Tibial nerve (tissue), 4 donors: ENCODE results near the gene CCDC85C. TPM values are rescaled to one million over a fixed set of nuclear protein-coding genes. Genes with fewer than 3 reads are reported as not detected.

ENCODE experiments used
- DNase-seq, 2 donors: peaks; one replicate each; pipeline ENCODE4 v3.0.0-alpha.2; 2019; ENCODE audit warnings: low spot score in 2 of 2
- H3K27ac ChIP-seq, 4 donors: fragments of 200-600 bp; sonication (generic) in 3 of 4; one replicate each; pipeline ENCODE4 v1.5.1; 2017 to 2019; ENCODE audit warnings: mild to moderate bottlenecking in 1 of 4
- H3K27me3 ChIP-seq, 2 donors: fragments of 200-600 bp; sonication (generic) in 1 of 2; one replicate each; pipeline versions ENCODE4 v1.5.1 to v1.6.0; 2017 to 2019
- H3K36me3 ChIP-seq, 3 donors: fragments of 200-600 bp; sonication (generic); one replicate each; pipeline ENCODE4 v1.5.1; 2018 to 2019
- H3K4me1 ChIP-seq, 4 donors: fragments of 200-600 bp; sonication (generic) in 3 of 4; one replicate each; pipeline ENCODE4 v1.5.1; 2017 to 2019
- H3K4me3 ChIP-seq, 4 donors: fragments of 200-600 bp; sonication (generic) in 3 of 4; one replicate each; pipeline ENCODE4 v1.5.1; 2017 to 2019; ENCODE audit warnings: mild to moderate bottlenecking in 1 of 4, moderate library complexity in 1 of 4
- H3K9me3 ChIP-seq, 4 donors: fragments of 200-600 bp; sonication (generic) in 3 of 4; one replicate each; pipeline ENCODE4 v1.5.1; 2017 to 2019
- EP300 ChIP-seq, 2 donors: sonication (generic); formaldehyde crosslinking; IDR thresholded peaks; one replicate each; pipeline ENCODE4 v1.6.1; 2017; ENCODE audit warnings: antibody characterized with exemption in 2 of 2, mild to moderate bottlenecking in 1 of 2
- POLR2A ChIP-seq, 2 donors: fragments of 450-650 bp; IDR thresholded peaks; one replicate each; pipeline ENCODE4 v1.6.1; 2017; ENCODE audit warnings: antibody characterized with exemption in 2 of 2, mild to moderate bottlenecking in 2 of 2, moderate library complexity in 2 of 2
- WGBS, 2 donors: methylation state at CpG; one replicate each; pipeline ENCODE4 v1.1.5; 2018; 5-methylcytosine and 5-hydroxymethylcytosine counted together
- total RNA-seq, 4 donors: library from RNA; depleted of rRNA; stranded (reverse); fragments of >200 nt; gene quantifications; one replicate each; pipeline ENCODE4 v1.1.0, GENCODE V29; 2016
- TF ChIP-seq, protein P1 (sequence below), 5 experiments: fragments of 200-600 bp in 3 of 5; fragments of 450-650 bp in 2 of 5; sonication (generic) in 3 of 5; IDR thresholded peaks; one replicate each; pipeline ENCODE4 v1.5.1; 2016 to 2019; ENCODE audit warnings: antibody characterized with exemption in 5 of 5, mild to moderate bottlenecking in 3 of 5, moderate library complexity in 2 of 5

The CCDC85C gene
- total RNA-seq, 4 donors from 2014 or later: 0.60 to 4.6 (median 1.8) TPM

DNA sequence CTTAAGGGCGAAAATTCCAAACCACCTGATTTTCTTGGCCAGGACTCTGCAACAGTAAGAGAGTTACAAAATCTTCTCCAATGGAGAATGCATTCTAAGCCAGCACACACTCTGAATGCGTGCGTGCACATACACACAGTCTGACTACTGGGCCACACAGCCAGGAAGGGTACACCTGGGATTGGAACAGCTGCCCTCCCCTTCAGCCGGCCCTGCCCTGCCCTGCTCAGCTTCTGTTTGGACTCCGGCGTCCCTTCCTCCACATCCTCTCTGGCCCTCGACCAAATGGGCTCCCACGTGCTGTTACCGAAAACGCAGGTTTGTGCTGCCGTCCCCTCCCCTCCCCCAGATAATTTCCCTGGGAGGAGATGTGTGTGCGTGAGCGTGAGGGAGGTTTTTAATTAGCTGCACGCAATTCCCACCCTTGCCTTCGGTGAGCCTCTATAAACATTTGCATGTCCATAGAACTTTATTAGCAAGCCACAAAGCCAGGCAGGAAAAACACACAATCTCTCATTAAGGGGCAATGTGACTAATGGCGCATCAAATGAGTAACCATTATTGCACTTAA is 79.8 kb downstream of the CCDC85C start:
- Histone ChIP-seq H3K27ac (no peak overlapping the region), H3K9me3 (no peaks in the 10 kb centered on the region), H3K4me3 (no peak overlapping the region), H3K4me1 (peaks cover 0 to 35% (median 9%) of the 10 kb centered on the region in 4 donors), H3K36me3 (no peaks in the 10 kb centered on the region), H3K27me3 (no peaks in the 10 kb centered on the region)
- 61 to 70% methylated on average over 16 of the region's 16 CpGs for WGBS, 2 donors
- no peak for DNase-seq
- TF ChIP-seq POLR2A (IDR thresholded peaks at IDR 0.05): no peak
- TF ChIP-seq EP300 (IDR thresholded peaks at IDR 0.05): no peak
- TF ChIP-seq, protein P1, sequence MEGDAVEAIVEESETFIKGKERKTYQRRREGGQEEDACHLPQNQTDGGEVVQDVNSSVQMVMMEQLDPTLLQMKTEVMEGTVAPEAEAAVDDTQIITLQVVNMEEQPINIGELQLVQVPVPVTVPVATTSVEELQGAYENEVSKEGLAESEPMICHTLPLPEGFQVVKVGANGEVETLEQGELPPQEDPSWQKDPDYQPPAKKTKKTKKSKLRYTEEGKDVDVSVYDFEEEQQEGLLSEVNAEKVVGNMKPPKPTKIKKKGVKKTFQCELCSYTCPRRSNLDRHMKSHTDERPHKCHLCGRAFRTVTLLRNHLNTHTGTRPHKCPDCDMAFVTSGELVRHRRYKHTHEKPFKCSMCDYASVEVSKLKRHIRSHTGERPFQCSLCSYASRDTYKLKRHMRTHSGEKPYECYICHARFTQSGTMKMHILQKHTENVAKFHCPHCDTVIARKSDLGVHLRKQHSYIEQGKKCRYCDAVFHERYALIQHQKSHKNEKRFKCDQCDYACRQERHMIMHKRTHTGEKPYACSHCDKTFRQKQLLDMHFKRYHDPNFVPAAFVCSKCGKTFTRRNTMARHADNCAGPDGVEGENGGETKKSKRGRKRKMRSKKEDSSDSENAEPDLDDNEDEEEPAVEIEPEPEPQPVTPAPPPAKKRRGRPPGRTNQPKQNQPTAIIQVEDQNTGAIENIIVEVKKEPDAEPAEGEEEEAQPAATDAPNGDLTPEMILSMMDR (IDR thresholded peaks at IDR 0.05): no peak

DNA sequence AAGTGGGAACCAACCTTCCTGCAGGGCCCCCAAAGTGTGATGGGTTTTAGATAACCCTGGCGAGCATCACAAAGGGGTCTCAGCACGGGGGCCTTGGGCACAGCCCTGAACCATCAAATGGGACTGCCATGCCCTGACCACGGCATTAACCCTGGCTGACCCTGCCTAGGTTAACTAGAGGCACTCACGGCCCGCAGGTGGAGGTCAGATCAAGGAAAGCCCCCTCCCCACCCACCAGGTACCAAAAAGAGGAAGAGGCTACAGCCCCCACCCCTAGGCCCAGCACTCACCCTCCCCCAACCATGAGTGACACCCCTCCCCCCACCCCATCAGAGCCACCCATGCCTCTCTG is 80.3 kb downstream of the CCDC85C start:
- TF ChIP-seq EP300 (IDR thresholded peaks at IDR 0.05) (no peak), POLR2A (IDR thresholded peaks at IDR 0.05) (no peak)
- TF ChIP-seq, protein P1 (IDR thresholded peaks at IDR 0.05): no peak
- Histone ChIP-seq H3K36me3 (no peaks in the 10 kb centered on the region), H3K27me3 (no peaks in the 10 kb centered on the region), H3K4me1 (peaks cover 0 to 35% (median 9%) of the 10 kb centered on the region in 4 donors), H3K27ac (peak overlapping the region in 1 of 4 donors; percentile 27), H3K9me3 (no peaks in the 10 kb centered on the region), H3K4me3 (no peak overlapping the region)
- no peak for DNase-seq
- 71 to 81% methylated on average over 3 to 4 of the region's 5 CpGs for WGBS, 2 donors

DNA sequence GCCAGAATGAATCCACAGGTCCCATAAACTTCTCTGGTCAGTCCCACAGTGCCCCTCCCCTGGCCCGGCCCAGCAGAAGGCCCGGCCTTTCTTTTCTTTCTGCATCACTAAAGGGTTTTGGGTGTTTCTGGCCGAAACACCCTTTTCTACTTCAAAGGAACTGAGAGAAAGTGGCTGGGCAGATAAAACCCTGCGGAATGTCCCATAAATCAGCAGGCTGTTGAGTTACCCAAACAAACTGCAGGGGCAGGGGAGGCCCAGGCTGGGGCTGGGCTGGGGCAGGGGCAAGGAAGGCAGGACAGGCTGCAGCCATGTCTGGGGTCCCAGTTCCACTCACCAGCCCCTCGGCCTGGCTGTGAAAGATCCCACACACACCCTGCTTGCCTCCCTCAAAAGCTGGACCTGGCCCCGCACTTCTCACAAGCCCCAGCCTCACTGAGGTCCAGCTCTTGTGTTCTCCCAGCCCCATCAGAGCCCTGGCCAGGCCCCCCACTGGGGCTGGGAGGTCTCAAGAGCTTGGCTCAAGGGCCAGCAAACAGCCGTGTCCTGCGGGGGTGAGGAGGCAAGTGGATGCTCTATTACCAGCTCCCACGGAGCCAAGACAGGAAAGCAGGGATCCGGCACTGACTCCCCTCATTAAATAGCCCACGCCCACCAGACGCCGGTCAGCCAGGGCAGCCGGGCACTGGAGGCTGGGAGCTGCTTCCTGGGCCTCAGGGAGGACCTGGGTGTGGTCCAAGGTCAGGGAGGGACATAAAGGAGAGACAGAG is 80.9 kb downstream of the CCDC85C start:
- 60 to 61% methylated on average over 5 to 14 of the region's 14 CpGs for WGBS, 2 donors
- H3K27me3 ChIP-seq: no peaks in the 10 kb centered on the region
- H3K9me3 ChIP-seq: no peaks in the 10 kb centered on the region
- TF ChIP-seq POLR2A (IDR thresholded peaks at IDR 0.05) (no peak), EP300 (IDR thresholded peaks at IDR 0.05) (no peak)
- TF ChIP-seq, protein P1 (IDR thresholded peaks at IDR 0.05): no peak
- H3K36me3 ChIP-seq: no peaks in the 10 kb centered on the region
- no peak overlapping the region for H3K4me3 ChIP-seq
- H3K27ac ChIP-seq: peak overlapping the region in 2 of 4 donors; percentile 6 to 27
- H3K4me1 ChIP-seq: peaks cover 0 to 40% (median 9%) of the 10 kb centered on the region in 4 donors
- DNase-seq: no peak

DNA sequence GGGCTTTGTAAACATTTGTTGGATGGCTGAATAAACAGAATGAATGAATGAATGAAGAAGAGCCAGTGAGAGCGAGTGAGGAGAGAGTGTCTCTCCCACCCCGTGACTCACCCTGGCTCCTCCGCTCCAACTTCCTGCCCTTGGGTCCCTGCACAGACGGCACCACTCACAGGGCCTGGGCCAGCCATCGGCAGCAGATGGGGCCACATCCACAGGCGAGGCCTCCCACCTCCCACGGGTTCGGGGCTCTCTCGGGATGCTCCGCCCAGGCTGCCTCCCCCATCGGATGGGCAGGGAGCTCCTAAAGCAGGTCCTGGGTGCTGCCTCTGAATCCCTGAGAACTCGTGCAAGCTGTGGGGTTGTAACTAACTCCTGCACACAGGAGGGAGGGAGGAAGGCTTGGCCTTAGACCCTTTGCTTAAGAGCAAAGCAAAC is 81.5 kb downstream of the CCDC85C start:
- TF ChIP-seq EP300 (IDR thresholded peaks at IDR 0.05) (no peak), POLR2A (IDR thresholded peaks at IDR 0.05) (no peak)
- TF ChIP-seq, protein P1 (IDR thresholded peaks at IDR 0.05): no peak
- Histone ChIP-seq H3K36me3 (no peaks in the 10 kb centered on the region), H3K9me3 (no peaks in the 10 kb centered on the region), H3K4me1 (peaks cover 0 to 41% (median 9%) of the 10 kb centered on the region in 4 donors), H3K27ac (no peak overlapping the region), H3K4me3 (no peak overlapping the region), H3K27me3 (no peaks in the 10 kb centered on the region)
- no peak for DNase-seq
- WGBS, 2 donors: 21 to 33% methylated on average over 6 to 11 of the region's 12 CpGs

DNA sequence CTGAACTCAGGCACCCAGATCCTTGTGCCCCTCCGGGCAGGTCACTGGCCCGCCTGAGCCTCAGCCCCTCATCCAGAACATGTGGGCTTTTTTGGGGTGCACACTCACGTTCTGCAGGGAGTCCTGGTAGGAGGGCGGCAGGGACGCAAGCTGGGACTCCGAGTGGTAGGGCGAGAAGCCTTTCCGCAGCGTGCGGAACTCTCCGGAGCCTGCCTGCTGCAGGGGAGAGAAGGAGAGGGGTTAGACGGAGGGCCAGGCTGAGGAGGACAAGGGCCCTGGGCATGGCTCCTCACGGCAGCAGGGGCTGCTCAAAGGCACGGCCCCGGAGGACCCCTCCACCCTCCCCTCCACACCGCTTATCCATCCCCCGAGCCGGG is 82.0 kb downstream of the CCDC85C start:
- Histone ChIP-seq H3K36me3 (no peaks in the 10 kb centered on the region), H3K4me3 (no peak overlapping the region), H3K9me3 (no peaks in the 10 kb centered on the region), H3K27ac (no peak overlapping the region), H3K4me1 (peaks cover 0 to 41% (median 9%) of the 10 kb centered on the region in 4 donors), H3K27me3 (no peaks in the 10 kb centered on the region)
- TF ChIP-seq POLR2A (IDR thresholded peaks at IDR 0.05) (no peak), EP300 (IDR thresholded peaks at IDR 0.05) (no peak)
- TF ChIP-seq, protein P1 (IDR thresholded peaks at IDR 0.05): no peak
- 73% methylated on average over 14 to 16 of the region's 18 CpGs for WGBS, 2 donors
- DNase-seq: no peak
